RPMI8226 (cell line): ENCODE measurements around the gene FSD1.

Source experiments
- DNase-seq: peaks from one replicate; pipeline ENCODE4 v3.0.0-alpha.2; 2015

The FSD1 gene

GRCh38 chr19:4320419-4320818 lies 16.0 kb downstream of the FSD1 start:
- no peak for DNase-seq

GRCh38 chr19:4322942-4323665 lies 18.7 kb downstream of the FSD1 start:
- DNase-seq, result no peak

GRCh38 chr19:4323692-4324091 lies 19.3 kb downstream of the FSD1 start:
- DNase-seq, result no peak

- no peak for DNase-seq
Observed at GRCh38 chr19:4324228-4324627, 19.8 kb downstream of the FSD1 start.

GRCh38 chr19:4326215-4326836 lies 21.9 kb downstream of the FSD1 start:
- DNase-seq, result no peak

- DNase-seq, result no peak
Observed at GRCh38 chr19:4326837-4327251, 22.4 kb downstream of the FSD1 start.

- peak; percentile 78 for DNase-seq
Observed at GRCh38 chr19:4327252-4327876, 23.0 kb downstream of the FSD1 start.

- no peak for DNase-seq
Observed at GRCh38 chr19:4327877-4328242, 23.5 kb downstream of the FSD1 start.

GRCh38 chr19:4328243-4328990 lies 24.0 kb downstream of the FSD1 start:
- DNase-seq, result peak; percentile 95

GRCh38 chr19:4328991-4329681 lies 24.7 kb downstream of the FSD1 start:
- DNase-seq, result peak; percentile 49

- DNase-seq, result no peak
Observed at GRCh38 chr19:4329858-4330257, 25.5 kb downstream of the FSD1 start.

GRCh38 chr19:4334929-4335570 lies 30.7 kb downstream of the FSD1 start:
- DNase-seq, result no peak

- DNase-seq, result no peak
Observed at GRCh38 chr19:4337906-4338440, 33.6 kb downstream of the FSD1 start.

GRCh38 chr19:4338441-4339355 lies 34.3 kb downstream of the FSD1 start, which contains the start of gene STAP2:
Gene STAP2, minus strand, starts transcription at chr19:4338827. Its CDS starts 74 bp downstream, at chr19:4338753.
- peak; percentile 36 for DNase-seq

GRCh38 chr19:4342314-4342614 lies 37.9 kb downstream of the FSD1 start:
- no peak for DNase-seq

GRCh38 chr19:4342615-4343369 lies 38.4 kb downstream of the FSD1 start:
- DNase-seq, result peak; percentile 97

GRCh38 chr19:4343370-4344307 lies 39.2 kb downstream of the FSD1 start, which contains the start of gene MPND:
Gene MPND, plus strand, starts transcription at chr19:4343562. Its CDS starts 32 bp downstream, at chr19:4343594.
- DNase-seq, result peak; percentile 92

- DNase-seq, result no peak
Observed at GRCh38 chr19:4345342-4346019, 41.1 kb downstream of the FSD1 start.
